HCT116 (cell line): ENCODE measurements around the gene GADD45A. TPM values are rescaled to one million over a fixed set of nuclear protein-coding genes. Genes with fewer than 3 reads are reported as not detected.

Experiments
- ATAC-seq: fragments of 200-7000 bp; cut with Tn5 transposase; 2 replicates; pipeline ENCODE4 v1.9.1; 2020; ENCODE audit warnings: mild to moderate bottlenecking, moderate library complexity
- BruUV-seq: library from RNA; stranded (reverse); fragments of 400-500 nt; replicated peaks from 2 replicates; lab custom pipeline; 2021; lab: Mats Ljungman, UMichigan
- CTCF ChIA-PET: fragments of 300-600 bp; sonication (Branson Sonifier 250); formaldehyde crosslinking; loops from one replicate; lab custom pipeline; 2021; ENCODE audit warnings: antibody characterized with exemption; lab: Charles Lee
- POLR2A ChIA-PET: fragments of 300-600, 350-600 bp; sonication (Branson Sonifier 250); formaldehyde crosslinking; loops from one replicate; lab custom pipeline; 2021; ENCODE audit warnings: antibody characterized with exemption; lab: Charles Lee
- RAD21 ChIA-PET, 2 experiments: fragments of 300-600 bp; sonication (Branson Sonifier 250); formaldehyde crosslinking; loops; one replicate each; lab custom pipeline; 2023; ENCODE audit warnings: low total read pairs in 2 of 2; ENCODE audit not compliant: uncharacterized antibody in 2 of 2, unreplicated experiment in 2 of 2, low non-redundant PET in 1 of 2; lab: Charles Lee
- DNase-seq: peaks from one replicate; pipeline ENCODE4 v3.0.0-alpha.2; 2010; ENCODE audit warnings: low read depth, low spot score
- H2AFZ ChIP-seq: fragments of 200-600 bp; shearing (Covaris generic), sonication (generic); 2 replicates; pipeline ENCODE4 v1.6.1; 2017; ENCODE audit warnings: low read depth, mixed run types, mixed read lengths, antibody characterized with exemption, low read length; ENCODE audit not compliant: poor library complexity, severe bottlenecking
- H3K27ac ChIP-seq: 2 replicates; pipeline ENCODE4 v1.5.1; 2012; ENCODE audit warnings: low read depth, low read length
- H3K27me3 ChIP-seq: fragments of 200-600 bp; sonication (generic); 2 replicates; pipeline ENCODE4 v1.6.1; 2016; ENCODE audit warnings: mixed run types, low read length, mixed read lengths; ENCODE audit not compliant: insufficient read depth
- H3K36me3 ChIP-seq, 2 experiments: fragments of 200-500 bp in 1 of 2; fragments of 200-600 bp in 1 of 2; sonication (Bioruptor generic) in 1 of 2; sonication (generic) in 1 of 2; 2 replicates each; pipeline versions ENCODE4 v1.5.1 to v1.6.1; 2014 to 2016; ENCODE audit warnings: low read length in 2 of 2, inconsistent platforms in 1 of 2, mixed read lengths in 1 of 2, mixed run types in 1 of 2; ENCODE audit not compliant: insufficient read depth in 2 of 2, control insufficient read depth in 1 of 2
- H3K4me1 ChIP-seq, 2 experiments: fragments of 200-600 bp in 1 of 2; sonication (generic) in 1 of 2; 2 replicates each; pipeline versions ENCODE4 v1.5.1 to v1.6.1; 2012 to 2017; ENCODE audit warnings: low read length in 2 of 2, inconsistent platforms in 1 of 2, mild to moderate bottlenecking in 1 of 2, mixed read lengths in 1 of 2, mixed run types in 1 of 2, moderate library complexity in 1 of 2; ENCODE audit not compliant: insufficient read depth in 2 of 2, control insufficient read depth in 1 of 2
- H3K4me2 ChIP-seq: fragments of 200-600 bp; sonication (generic); 2 replicates; pipeline ENCODE4 v1.6.1; 2017; ENCODE audit warnings: mixed run types, low read length, mixed read lengths
- H3K4me3 ChIP-seq, 2 experiments: fragments of 200-600 bp in 1 of 2; sonication (generic) in 1 of 2; replicated peaks in 1 of 2; 2 replicates each; pipeline ENCODE4 v1.5.1; 2011 to 2016; ENCODE audit warnings: low read length in 2 of 2, control low read depth in 1 of 2, low read depth in 1 of 2, mild to moderate bottlenecking in 1 of 2, mixed read lengths in 1 of 2, mixed run types in 1 of 2
- H3K79me2 ChIP-seq: fragments of 200-600 bp; sonication (generic); 2 replicates; pipeline ENCODE4 v1.6.1; 2017; ENCODE audit warnings: mild to moderate bottlenecking, mixed run types, low read length, moderate library complexity, mixed read lengths; ENCODE audit not compliant: insufficient read depth
- H3K9ac ChIP-seq: fragments of 200-600 bp; sonication (generic); 2 replicates; pipeline ENCODE4 v1.6.1; 2016; ENCODE audit warnings: low read length, mixed read lengths
- H3K9me2 ChIP-seq: fragments of 200-600 bp; sonication (generic), shearing (Covaris generic); 2 replicates; pipeline ENCODE4 v1.6.1; 2017; ENCODE audit warnings: mixed run types, mild to moderate bottlenecking, moderate library complexity; ENCODE audit not compliant: insufficient read depth
- H3K9me3 ChIP-seq, 2 experiments: fragments of 200-500 bp in 1 of 2; fragments of 200-600 bp in 1 of 2; sonication (Bioruptor generic) in 1 of 2; sonication (generic) in 1 of 2; 2 replicates each; pipeline ENCODE4 v1.6.1; 2014 to 2017; ENCODE audit warnings: low read length in 2 of 2, mixed read lengths in 2 of 2, inconsistent platforms in 1 of 2, low read depth in 1 of 2, mild to moderate bottlenecking in 1 of 2, mixed run types in 1 of 2, moderate library complexity in 1 of 2; ENCODE audit not compliant: control insufficient read depth in 1 of 2, insufficient read depth in 1 of 2
- H4K20me1 ChIP-seq: fragments of 200-600 bp; sonication (generic), shearing (Covaris generic); 2 replicates; pipeline ENCODE4 v1.6.1; 2017; ENCODE audit warnings: mixed run types, mild to moderate bottlenecking, moderate library complexity; ENCODE audit not compliant: insufficient read depth
- CBX3 ChIP-seq: IDR thresholded peaks from 2 replicates; pipeline ENCODE4 v1.6.1; 2012; ENCODE audit warnings: low read depth
- CEBPB ChIP-seq: IDR thresholded peaks from 2 replicates; pipeline ENCODE4 v1.6.1; 2012; ENCODE audit warnings: low read depth
- ELF1 ChIP-seq: IDR thresholded peaks from 2 replicates; pipeline ENCODE4 v1.6.1; 2012; ENCODE audit warnings: low read depth, borderline replicate concordance
- EZH2 ChIP-seq: fragments of 200-600 bp; sonication (generic); IDR thresholded peaks from 2 replicates; pipeline ENCODE4 v1.6.1; 2017; ENCODE audit warnings: antibody characterized with exemption, mixed run types
- FOSL1 ChIP-seq: IDR thresholded peaks from 2 replicates; pipeline ENCODE4 v1.6.1; 2012; ENCODE audit warnings: low read depth
- POLR2A ChIP-seq: IDR thresholded peaks from 2 replicates; pipeline ENCODE4 v1.7.0; 2011; ENCODE audit warnings: borderline replicate concordance; ENCODE audit not compliant: insufficient read depth, insufficient read length; ENCODE audit errors: extremely low read depth
- POLR2AphosphoS5 ChIP-seq: IDR thresholded peaks from 2 replicates; pipeline ENCODE4 v1.6.1; 2011; ENCODE audit warnings: mild to moderate bottlenecking, low read depth, low read length, moderate library complexity
- SIN3A ChIP-seq: IDR thresholded peaks from 2 replicates; pipeline ENCODE4 v1.6.1; 2012; ENCODE audit warnings: low read depth
- SP1 ChIP-seq: IDR thresholded peaks from 2 replicates; pipeline ENCODE4 v1.6.1; 2012; ENCODE audit warnings: low read depth
- TCF7L2 ChIP-seq: IDR thresholded peaks from 2 replicates; pipeline ENCODE4 v1.7.0; 2011; ENCODE audit warnings: borderline replicate concordance, inconsistent platforms; ENCODE audit not compliant: insufficient read depth, insufficient read length; ENCODE audit errors: extremely low read depth
- YY1 ChIP-seq: IDR thresholded peaks from 2 replicates; pipeline ENCODE4 v1.6.1; 2011; ENCODE audit warnings: low read length, low read depth, moderate library complexity, mild to moderate bottlenecking; ENCODE audit not compliant: insufficient replicate concordance; ENCODE audit errors: extremely low read depth
- ZFX ChIP-seq: fragments of 450-650 bp; IDR thresholded peaks from 2 replicates; pipeline ENCODE4 v1.6.1; 2017
- intact Hi-C: fragments of 100-400 bp; cut with micrococcal nuclease; formaldehyde crosslinking; loops from 2 replicates; pipeline ENCODE4 v1.10.0; 2022
- total RNA-seq: library from RNA; stranded (reverse); gene quantifications from one replicate; pipeline ENCODE4 v1.2.1, GENCODE V29; 2021; ENCODE audit not compliant: unreplicated experiment
- TF ChIP-seq, protein P1 (sequence below): IDR thresholded peaks from 2 replicates; pipeline ENCODE4 v1.6.1; 2012
- TF ChIP-seq, protein P2 (sequence below): IDR thresholded peaks from 2 replicates; pipeline ENCODE4 v1.6.1; 2011; ENCODE audit warnings: mild to moderate bottlenecking, low read length, moderate library complexity; ENCODE audit not compliant: insufficient replicate concordance; ENCODE audit errors: extremely low read depth
- TF ChIP-seq, protein P3 (sequence below): IDR thresholded peaks from 2 replicates; pipeline ENCODE4 v1.6.1; 2012

GADD45A gene
- total RNA-seq, 1 experiment from 2014 or later, result 105 TPM

DNA sequence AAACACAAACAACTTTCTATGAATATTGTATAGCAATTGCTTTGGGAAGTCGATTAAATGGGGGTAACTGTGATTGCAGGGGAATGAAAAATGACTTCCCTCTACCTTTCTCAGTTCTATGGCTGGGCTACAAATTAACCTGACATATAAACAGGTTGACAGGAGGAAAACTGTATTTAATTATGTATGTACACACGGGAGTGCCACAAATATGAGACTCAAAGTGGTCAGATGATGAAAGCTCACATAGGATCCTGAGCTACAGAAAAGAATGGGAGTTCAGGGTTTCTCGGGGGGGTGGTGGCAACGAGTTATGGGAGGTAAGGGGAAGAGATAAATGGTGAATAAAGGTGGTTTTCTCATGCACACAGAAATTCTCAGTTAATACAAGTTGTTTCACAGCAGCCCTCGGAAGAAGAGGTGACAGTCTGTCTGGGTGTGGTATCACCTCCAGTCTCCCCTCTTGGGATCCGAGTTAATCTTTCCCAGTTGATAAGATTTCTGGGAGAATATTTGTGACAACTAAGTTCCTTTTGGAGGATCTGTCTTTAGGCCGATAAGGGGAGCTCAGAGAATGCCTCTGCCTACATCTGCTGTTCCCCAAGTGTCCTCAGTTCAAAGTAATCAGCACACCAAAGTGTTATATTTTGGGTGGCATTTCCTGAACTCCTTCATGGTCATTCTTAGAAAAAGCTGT lies 26.3 kb downstream of the GADD45A start:
- POLR2A ChIA-PET, result interaction anchor here (0.6 to 1.2 kb wide), 2 partner anchors 26 to 50 kb away, joined by 4 to 6 read pairs; partner anchors contain the start of gene GADD45A
- ATAC-seq (no peak), DNase-seq (no peak)
- Histone ChIP-seq H3K4me2 (no peak overlapping the region), H4K20me1 (no peaks in the 10 kb centered on the region), H3K9me3 (no peaks in the 10 kb centered on the region), H3K27ac (no peak overlapping the region), H3K4me3 (no peak overlapping the region), H2AFZ (no peak overlapping the region), H3K79me2 (no peaks in the 10 kb centered on the region), H3K4me1 (peaks cover 60 to 76% of the 10 kb centered on the region in 2 experiments), H3K36me3 (no peaks in the 10 kb centered on the region), H3K9ac (no peak overlapping the region), H3K9me2 (no peaks in the 10 kb centered on the region), H3K27me3 (no peaks in the 10 kb centered on the region)
- RAD21 ChIA-PET, result no interaction called here
- intact Hi-C loops, result no loop called here
- BruUV-seq, result no TSS peak
- CTCF ChIA-PET, result interaction anchor here (0.9 to 2.5 kb wide), 2 partner anchors 9 to 11 kb away, joined by 3 to 12 read pairs; no protein-coding TSS in a partner anchor
- no peak for TF ChIP-seq FOSL1

DNA sequence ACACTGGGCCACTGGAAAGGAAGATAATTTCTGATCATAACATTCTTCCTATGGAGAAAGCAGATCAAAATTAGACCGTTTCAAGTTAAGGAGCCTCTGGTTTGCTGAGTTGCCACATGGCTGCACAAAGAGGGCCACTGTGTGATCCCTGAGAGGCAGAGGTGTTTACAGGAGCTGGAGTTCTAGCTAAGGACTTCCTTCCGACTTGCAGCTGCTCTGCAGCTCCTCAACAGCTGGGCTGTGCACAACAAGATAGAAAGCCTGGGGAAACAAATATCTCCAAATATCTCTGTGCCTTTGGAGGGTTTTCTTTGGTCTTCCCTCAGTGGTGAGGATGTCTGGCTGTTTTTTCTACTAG lies 26.8 kb downstream of the GADD45A start:
- ChIA-PET RAD21 (no interaction called here), CTCF (interaction anchor here (0.9 to 2.5 kb wide), 2 partner anchors 9 to 11 kb away, joined by 3 to 12 read pairs; no protein-coding TSS in a partner anchor), POLR2A (interaction anchor here (0.6 to 1.2 kb wide), 2 partner anchors 27 to 50 kb away, joined by 4 to 6 read pairs; partner anchors contain the start of gene GADD45A)
- no peaks in the 10 kb centered on the region for H3K27me3 ChIP-seq
- no peaks in the 10 kb centered on the region for H3K36me3 ChIP-seq
- H3K27ac ChIP-seq, result no peak overlapping the region
- H3K4me1 ChIP-seq, result peaks cover 65 to 81% of the 10 kb centered on the region in 2 experiments
- ATAC-seq (no peak), DNase-seq (no peak)
- no peak overlapping the region for H3K4me3 ChIP-seq
- H2AFZ ChIP-seq, result no peak overlapping the region
- no peaks in the 10 kb centered on the region for H4K20me1 ChIP-seq
- no peak overlapping the region for H3K9ac ChIP-seq
- H3K9me3 ChIP-seq, result no peaks in the 10 kb centered on the region
- H3K79me2 ChIP-seq, result no peaks in the 10 kb centered on the region
- H3K4me2 ChIP-seq, result no peak overlapping the region
- no peaks in the 10 kb centered on the region for H3K9me2 ChIP-seq
- intact Hi-C loops, result no loop called here
- BruUV-seq, result no TSS peak
- TF ChIP-seq, protein P1, sequence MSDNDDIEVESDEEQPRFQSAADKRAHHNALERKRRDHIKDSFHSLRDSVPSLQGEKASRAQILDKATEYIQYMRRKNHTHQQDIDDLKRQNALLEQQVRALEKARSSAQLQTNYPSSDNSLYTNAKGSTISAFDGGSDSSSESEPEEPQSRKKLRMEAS, result no peak
- TF ChIP-seq POLR2AphosphoS5 (no peak), EZH2 (no peak), CBX3 (no peak), POLR2A (no peak), ZFX (no peak), ELF1 (no peak), CEBPB (no peak), SIN3A (no peak), YY1 (no peak), SP1 (no peak), TCF7L2 (no peak)
- TF ChIP-seq, protein P2, sequence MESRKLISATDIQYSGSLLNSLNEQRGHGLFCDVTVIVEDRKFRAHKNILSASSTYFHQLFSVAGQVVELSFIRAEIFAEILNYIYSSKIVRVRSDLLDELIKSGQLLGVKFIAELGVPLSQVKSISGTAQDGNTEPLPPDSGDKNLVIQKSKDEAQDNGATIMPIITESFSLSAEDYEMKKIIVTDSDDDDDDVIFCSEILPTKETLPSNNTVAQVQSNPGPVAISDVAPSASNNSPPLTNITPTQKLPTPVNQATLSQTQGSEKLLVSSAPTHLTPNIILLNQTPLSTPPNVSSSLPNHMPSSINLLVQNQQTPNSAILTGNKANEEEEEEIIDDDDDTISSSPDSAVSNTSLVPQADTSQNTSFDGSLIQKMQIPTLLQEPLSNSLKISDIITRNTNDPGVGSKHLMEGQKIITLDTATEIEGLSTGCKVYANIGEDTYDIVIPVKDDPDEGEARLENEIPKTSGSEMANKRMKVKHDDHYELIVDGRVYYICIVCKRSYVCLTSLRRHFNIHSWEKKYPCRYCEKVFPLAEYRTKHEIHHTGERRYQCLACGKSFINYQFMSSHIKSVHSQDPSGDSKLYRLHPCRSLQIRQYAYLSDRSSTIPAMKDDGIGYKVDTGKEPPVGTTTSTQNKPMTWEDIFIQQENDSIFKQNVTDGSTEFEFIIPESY, result no peak
- TF ChIP-seq, protein P3, sequence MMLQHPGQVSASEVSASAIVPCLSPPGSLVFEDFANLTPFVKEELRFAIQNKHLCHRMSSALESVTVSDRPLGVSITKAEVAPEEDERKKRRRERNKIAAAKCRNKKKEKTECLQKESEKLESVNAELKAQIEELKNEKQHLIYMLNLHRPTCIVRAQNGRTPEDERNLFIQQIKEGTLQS, result no peak
